ENCODE results near the gene LCE7A. TPM values are rescaled to one million over a fixed set of nuclear protein-coding genes. Genes with fewer than 3 reads are reported as not detected.

LCE7A gene
- polyA plus RNA-seq, 5 donors: not detected

- no peak for DNase-seq
These were observed 20.5 kb downstream of the LCE7A start for GRCh38 chr1:152880316-152880715.

GRCh38 chr1:152880907-152881306 is 21.1 kb downstream of the LCE7A start:
- DNase-seq: no peak

GRCh38 chr1:152884085-152884484 is 24.3 kb downstream of the LCE7A start:
- no peak for DNase-seq

GRCh38 chr1:152884506-152884905 is 24.7 kb downstream of the LCE7A start:
- no peak for DNase-seq

GRCh38 chr1:152884966-152885624 is 25.3 kb downstream of the LCE7A start:
- no peak for DNase-seq

- DNase-seq: no peak
These were observed 26.3 kb downstream of the LCE7A start for GRCh38 chr1:152886085-152886484.

GRCh38 chr1:152886758-152887409 is 27.1 kb downstream of the LCE7A start:
- no peak for DNase-seq

GRCh38 chr1:152888126-152888525 is 28.3 kb downstream of the LCE7A start:
- no peak for DNase-seq

- no peak for DNase-seq
These were observed 39.2 kb downstream of the LCE7A start for GRCh38 chr1:152899027-152899426.

- DNase-seq: no peak
These were observed 40.1 kb downstream of the LCE7A start for GRCh38 chr1:152899883-152900282.

- DNase-seq: no peak
These were observed 41.8 kb downstream of the LCE7A start for GRCh38 chr1:152901631-152902030.

GRCh38 chr1:152902636-152903035 is 42.8 kb downstream of the LCE7A start:
- DNase-seq: no peak

- no peak for DNase-seq
These were observed 45.1 kb downstream of the LCE7A start for GRCh38 chr1:152904688-152905440.

GRCh38 chr1:152906023-152906565 is 46.3 kb downstream of the LCE7A start:
- no peak for DNase-seq

GRCh38 chr1:152907686-152908601 is 48.1 kb downstream of the LCE7A start, which contains the start of gene IVL:
Gene IVL (plus strand): TSS chr1:152908546. CDS start chr1:152909798, 1,252 bp downstream.
- DNase-seq: no peak

GRCh38 chr1:152909206-152909605 is 49.4 kb downstream of the LCE7A start:
- DNase-seq: no peak

Other genes with a start within 250 kb of the LCE7A start
- not detected for gene LCE3B, start 246.2 kb upstream of the LCE7A start, polyA plus RNA-seq (ENCODE audit: insufficient read depth in 1 of 5, insufficient read length in 5 of 5, low replicate concordance in 1 of 5)
- gene LCE3A, start 236.9 kb upstream of the LCE7A start, polyA plus RNA-seq (ENCODE audit: insufficient read depth in 1 of 5, insufficient read length in 5 of 5, low replicate concordance in 1 of 5): not detected
- gene LCE2D, start 196.6 kb upstream of the LCE7A start, polyA plus RNA-seq (ENCODE audit: insufficient read depth in 1 of 5, insufficient read length in 5 of 5, low replicate concordance in 1 of 5): not detected
- not detected for gene LCE2C, start 184.7 kb upstream of the LCE7A start, polyA plus RNA-seq (ENCODE audit: insufficient read depth in 1 of 5, insufficient read length in 5 of 5, low replicate concordance in 1 of 5)
- gene LCE2B, start 173.9 kb upstream of the LCE7A start, polyA plus RNA-seq (ENCODE audit: insufficient read depth in 1 of 5, insufficient read length in 5 of 5, low replicate concordance in 1 of 5): not detected
- not detected for gene LCE2A, start 161.7 kb upstream of the LCE7A start, polyA plus RNA-seq (ENCODE audit: insufficient read depth in 1 of 5, insufficient read length in 5 of 5, low replicate concordance in 1 of 5)
- not detected for gene LCE4A, start 151.8 kb upstream of the LCE7A start, polyA plus RNA-seq (ENCODE audit: insufficient read depth in 1 of 5, insufficient read length in 5 of 5, low replicate concordance in 1 of 5)
- gene KPRP, start 102.0 kb upstream of the LCE7A start, polyA plus RNA-seq (ENCODE audit: insufficient read depth in 1 of 5, insufficient read length in 5 of 5, low replicate concordance in 1 of 5): not detected
- not detected for gene LCE1F, start 84.9 kb upstream of the LCE7A start, polyA plus RNA-seq (ENCODE audit: insufficient read depth in 1 of 5, insufficient read length in 5 of 5, low replicate concordance in 1 of 5)
- not detected for gene LCE1E, start 73.7 kb upstream of the LCE7A start, polyA plus RNA-seq (ENCODE audit: insufficient read depth in 1 of 5, insufficient read length in 5 of 5, low replicate concordance in 1 of 5)
- not detected for gene LCE1D, start 63.3 kb upstream of the LCE7A start, polyA plus RNA-seq (ENCODE audit: insufficient read depth in 1 of 5, insufficient read length in 5 of 5, low replicate concordance in 1 of 5)
- gene LCE1C, start 53.3 kb upstream of the LCE7A start, polyA plus RNA-seq (ENCODE audit: insufficient read depth in 1 of 5, insufficient read length in 5 of 5, low replicate concordance in 1 of 5): not detected
- not detected for gene LCE1B, start 48.0 kb upstream of the LCE7A start, polyA plus RNA-seq (ENCODE audit: insufficient read depth in 1 of 5, insufficient read length in 5 of 5, low replicate concordance in 1 of 5)
- not detected for gene LCE1A, start 32.5 kb upstream of the LCE7A start, polyA plus RNA-seq (ENCODE audit: insufficient read depth in 1 of 5, insufficient read length in 5 of 5, low replicate concordance in 1 of 5)
- gene LCE6A, start 17.1 kb upstream of the LCE7A start, polyA plus RNA-seq (ENCODE audit: insufficient read depth in 1 of 5, insufficient read length in 5 of 5, low replicate concordance in 1 of 5): not detected
- gene SMCP, start 18.3 kb downstream of the LCE7A start, polyA plus RNA-seq (ENCODE audit: insufficient read depth in 1 of 5, insufficient read length in 5 of 5, low replicate concordance in 1 of 5): not detected
- not detected for gene IVL, start 48.5 kb downstream of the LCE7A start, polyA plus RNA-seq (ENCODE audit: insufficient read depth in 1 of 5, insufficient read length in 5 of 5, low replicate concordance in 1 of 5)
- not detected for gene SPRR5, start 87.2 kb downstream of the LCE7A start, polyA plus RNA-seq (ENCODE audit: insufficient read depth in 1 of 5, insufficient read length in 5 of 5, low replicate concordance in 1 of 5)
- gene SPRR4, start 110.7 kb downstream of the LCE7A start, polyA plus RNA-seq (ENCODE audit: insufficient read depth in 1 of 5, insufficient read length in 5 of 5, low replicate concordance in 1 of 5): not detected
- not detected for gene SPRR1A, start 124.1 kb downstream of the LCE7A start, polyA plus RNA-seq (ENCODE audit: insufficient read depth in 1 of 5, insufficient read length in 5 of 5, low replicate concordance in 1 of 5)
- under 1 TPM in 3 of 5 donors, not detected in 2; 0.21 to 0.42 (median 0.27) TPM for gene SPRR3, start 141.8 kb downstream of the LCE7A start, polyA plus RNA-seq (ENCODE audit: insufficient read depth in 1 of 5, insufficient read length in 5 of 5, low replicate concordance in 1 of 5)
- gene SPRR1B, start 171.2 kb downstream of the LCE7A start, polyA plus RNA-seq (ENCODE audit: insufficient read depth in 1 of 5, insufficient read length in 5 of 5, low replicate concordance in 1 of 5): not detected
- not detected for gene SPRR2D, start 181.1 kb downstream of the LCE7A start, polyA plus RNA-seq (ENCODE audit: insufficient read depth in 1 of 5, insufficient read length in 5 of 5, low replicate concordance in 1 of 5)
- not detected for gene SPRR2A, start 197.5 kb downstream of the LCE7A start, polyA plus RNA-seq (ENCODE audit: insufficient read depth in 1 of 5, insufficient read length in 5 of 5, low replicate concordance in 1 of 5)
- not detected for gene SPRR2B, start 211.6 kb downstream of the LCE7A start, polyA plus RNA-seq (ENCODE audit: insufficient read depth in 1 of 5, insufficient read length in 5 of 5, low replicate concordance in 1 of 5)
- gene SPRR2E, start 234.5 kb downstream of the LCE7A start, polyA plus RNA-seq (ENCODE audit: insufficient read depth in 1 of 5, insufficient read length in 5 of 5, low replicate concordance in 1 of 5): not detected

Measured in right lung (tissue), 5 donors.